Prostate gland (tissue), 2 donors: ENCODE measurements around the gene B3GNT9.

Experiments
- POLR2A ChIP-seq: fragments of 450-650 bp; IDR thresholded peaks from one replicate; pipeline ENCODE4 v1.6.1; 2016; ENCODE audit warnings: antibody characterized with exemption, mild to moderate bottlenecking
- POLR2AphosphoS5 ChIP-seq: sonication (generic); formaldehyde crosslinking; IDR thresholded peaks from one replicate; pipeline ENCODE4 v1.6.1; 2017; ENCODE audit warnings: antibody characterized with exemption
- TF ChIP-seq, protein P1 (sequence below), 4 experiments: fragments of 200-600 bp in 2 of 4; fragments of 450-650 bp in 2 of 4; sonication (generic) in 2 of 4; IDR thresholded peaks; 1 replicate in 3 of 4; 2 replicates in 1 of 4; pipeline ENCODE4 v1.5.1; 2016 to 2019; ENCODE audit warnings: antibody characterized with exemption in 4 of 4, mild to moderate bottlenecking in 2 of 4, moderate library complexity in 2 of 4

DNA sequence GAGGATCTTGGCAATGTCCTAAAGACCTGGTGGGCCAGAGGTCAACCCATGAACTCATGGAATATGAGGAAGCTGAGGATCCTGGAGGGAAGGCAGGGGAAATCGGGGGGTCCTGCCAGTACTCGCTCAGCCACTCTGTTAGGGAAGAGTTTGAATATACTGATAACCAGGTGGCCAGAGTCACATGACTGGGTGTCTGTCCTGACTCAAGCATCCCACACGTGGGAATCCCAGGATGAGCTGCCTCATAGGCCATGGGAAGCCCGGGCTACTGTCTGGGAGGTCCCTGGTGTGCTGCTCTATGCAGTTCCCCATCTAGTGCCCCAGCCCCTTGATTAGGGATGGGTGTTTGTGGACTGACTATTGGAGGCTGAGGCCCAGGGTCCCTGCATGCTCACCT, 37.5 kb upstream of the B3GNT9 start:
- TF ChIP-seq POLR2A, result no peak
- no peak for TF ChIP-seq POLR2AphosphoS5
- TF ChIP-seq, protein P1, sequence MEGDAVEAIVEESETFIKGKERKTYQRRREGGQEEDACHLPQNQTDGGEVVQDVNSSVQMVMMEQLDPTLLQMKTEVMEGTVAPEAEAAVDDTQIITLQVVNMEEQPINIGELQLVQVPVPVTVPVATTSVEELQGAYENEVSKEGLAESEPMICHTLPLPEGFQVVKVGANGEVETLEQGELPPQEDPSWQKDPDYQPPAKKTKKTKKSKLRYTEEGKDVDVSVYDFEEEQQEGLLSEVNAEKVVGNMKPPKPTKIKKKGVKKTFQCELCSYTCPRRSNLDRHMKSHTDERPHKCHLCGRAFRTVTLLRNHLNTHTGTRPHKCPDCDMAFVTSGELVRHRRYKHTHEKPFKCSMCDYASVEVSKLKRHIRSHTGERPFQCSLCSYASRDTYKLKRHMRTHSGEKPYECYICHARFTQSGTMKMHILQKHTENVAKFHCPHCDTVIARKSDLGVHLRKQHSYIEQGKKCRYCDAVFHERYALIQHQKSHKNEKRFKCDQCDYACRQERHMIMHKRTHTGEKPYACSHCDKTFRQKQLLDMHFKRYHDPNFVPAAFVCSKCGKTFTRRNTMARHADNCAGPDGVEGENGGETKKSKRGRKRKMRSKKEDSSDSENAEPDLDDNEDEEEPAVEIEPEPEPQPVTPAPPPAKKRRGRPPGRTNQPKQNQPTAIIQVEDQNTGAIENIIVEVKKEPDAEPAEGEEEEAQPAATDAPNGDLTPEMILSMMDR (IDR thresholded peaks at IDR 0.05), result no peak
